Measurements from ENCODE around the gene ABCG1. TPM values are rescaled to one million over a fixed set of nuclear protein-coding genes. Genes with fewer than 3 reads are reported as not detected.

Gene ABCG1
- total and polyA plus RNA-seq, 11 donors: 3.3 to 25.3 (median 13.5) TPM

- ATAC-seq (peak in 3 of 4 donors; percentile 56 to 86 (median 78)), DNase-seq (peak in 4 of 5 donors; percentile 47 to 62 (median 56))
- WGBS, 4 donors: 40 to 52% (median 45%) methylated on average over 13 to 23 of the region's 23 CpGs
- TF ChIP-seq POLR2A (IDR thresholded peaks at IDR 0.05): no peak
- TF ChIP-seq, protein P1, sequence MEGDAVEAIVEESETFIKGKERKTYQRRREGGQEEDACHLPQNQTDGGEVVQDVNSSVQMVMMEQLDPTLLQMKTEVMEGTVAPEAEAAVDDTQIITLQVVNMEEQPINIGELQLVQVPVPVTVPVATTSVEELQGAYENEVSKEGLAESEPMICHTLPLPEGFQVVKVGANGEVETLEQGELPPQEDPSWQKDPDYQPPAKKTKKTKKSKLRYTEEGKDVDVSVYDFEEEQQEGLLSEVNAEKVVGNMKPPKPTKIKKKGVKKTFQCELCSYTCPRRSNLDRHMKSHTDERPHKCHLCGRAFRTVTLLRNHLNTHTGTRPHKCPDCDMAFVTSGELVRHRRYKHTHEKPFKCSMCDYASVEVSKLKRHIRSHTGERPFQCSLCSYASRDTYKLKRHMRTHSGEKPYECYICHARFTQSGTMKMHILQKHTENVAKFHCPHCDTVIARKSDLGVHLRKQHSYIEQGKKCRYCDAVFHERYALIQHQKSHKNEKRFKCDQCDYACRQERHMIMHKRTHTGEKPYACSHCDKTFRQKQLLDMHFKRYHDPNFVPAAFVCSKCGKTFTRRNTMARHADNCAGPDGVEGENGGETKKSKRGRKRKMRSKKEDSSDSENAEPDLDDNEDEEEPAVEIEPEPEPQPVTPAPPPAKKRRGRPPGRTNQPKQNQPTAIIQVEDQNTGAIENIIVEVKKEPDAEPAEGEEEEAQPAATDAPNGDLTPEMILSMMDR (IDR thresholded peaks at IDR 0.05): peak; percentile 31 to 68 (median 61)
- intact Hi-C loops (cut with DNase I): loop anchor here in 7 of 10 donors (5.0 to 10.0 kb wide), 4 partner anchors 107 to 193 kb away; no protein-coding TSS in a partner anchor
- Histone ChIP-seq H3K36me3 (no peaks in the 10 kb centered on the region), H3K4me3 (no peak overlapping the region), H3K27ac (no peak overlapping the region), H3K27me3 (peaks cover 0 to 26% (median 8%) of the 10 kb centered on the region in 9 donors), H3K9me3 (no peaks in the 10 kb centered on the region), H3K4me1 (peaks cover 0 to 6% (median 0%) of the 10 kb centered on the region in 12 donors)
Measured at GRCh38 chr21:42337830-42338728, 119.1 kb downstream of the ABCG1 start.

DNA sequence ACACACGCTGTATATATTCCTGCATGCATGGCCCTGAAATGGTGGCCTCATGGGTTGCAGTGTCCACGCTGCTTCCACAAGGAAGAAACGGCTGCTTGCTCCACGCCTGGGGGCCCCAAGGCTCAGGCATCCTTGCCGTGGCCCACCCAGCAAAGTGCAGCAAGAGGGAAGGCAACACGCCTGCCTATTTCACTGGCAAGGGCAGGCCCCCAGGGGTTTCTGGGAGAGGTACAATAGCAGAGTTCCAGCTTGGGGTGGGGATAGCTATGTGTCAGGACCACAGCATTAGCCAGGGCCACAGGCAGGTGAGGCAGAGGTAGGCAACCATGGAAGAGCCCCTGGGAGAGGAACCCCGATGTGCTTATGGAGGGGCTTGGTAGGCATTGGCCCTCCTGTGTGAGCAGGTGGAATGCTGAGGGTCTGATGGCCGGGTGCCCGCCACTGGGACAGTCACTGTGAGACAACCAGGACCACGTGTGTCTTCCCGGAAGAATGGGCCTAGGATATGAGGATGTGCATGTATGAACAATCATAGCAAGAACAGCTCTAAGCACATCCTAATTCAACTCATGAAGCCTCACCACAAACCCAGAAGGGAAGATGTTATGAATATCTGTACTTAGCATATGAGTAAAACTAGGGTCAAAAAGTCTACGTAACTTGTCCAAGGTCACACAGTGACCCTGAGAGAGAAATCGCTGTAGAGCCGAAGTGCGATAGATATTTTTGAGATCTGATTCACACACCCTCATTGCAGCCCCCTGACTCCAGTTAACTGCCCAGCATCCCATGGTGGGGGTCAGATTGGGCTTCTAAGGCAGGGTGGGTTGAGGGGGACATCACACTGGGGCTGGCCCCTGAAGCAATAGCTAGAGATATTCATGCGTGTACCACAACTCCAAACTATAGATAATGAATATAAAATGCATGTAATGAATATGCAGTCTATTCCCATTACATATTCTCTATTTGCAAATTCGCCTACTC, 120.1 kb downstream of the ABCG1 start:
- H3K36me3 ChIP-seq: no peaks in the 10 kb centered on the region
- 93 to 95% (median 94%) methylated on average over 13 to 17 of the region's 17 CpGs for WGBS, 4 donors
- intact Hi-C loops (cut with DNase I): loop anchor here in 7 of 10 donors (5.0 to 10.0 kb wide), 4 partner anchors 106 to 194 kb away; no protein-coding TSS in a partner anchor
- no peak for ATAC-seq
- H3K4me3 ChIP-seq: no peak overlapping the region
- H3K9me3 ChIP-seq: no peaks in the 10 kb centered on the region
- no peak for DNase-seq
- H3K27ac ChIP-seq: no peak overlapping the region
- peaks cover 0 to 25% (median 4%) of the 10 kb centered on the region in 9 donors for H3K27me3 ChIP-seq
- H3K4me1 ChIP-seq: peaks cover 0 to 6% (median 0%) of the 10 kb centered on the region in 12 donors
- TF ChIP-seq POLR2A (IDR thresholded peaks at IDR 0.05): no peak
- TF ChIP-seq, protein P1 (IDR thresholded peaks at IDR 0.05): no peak

DNA sequence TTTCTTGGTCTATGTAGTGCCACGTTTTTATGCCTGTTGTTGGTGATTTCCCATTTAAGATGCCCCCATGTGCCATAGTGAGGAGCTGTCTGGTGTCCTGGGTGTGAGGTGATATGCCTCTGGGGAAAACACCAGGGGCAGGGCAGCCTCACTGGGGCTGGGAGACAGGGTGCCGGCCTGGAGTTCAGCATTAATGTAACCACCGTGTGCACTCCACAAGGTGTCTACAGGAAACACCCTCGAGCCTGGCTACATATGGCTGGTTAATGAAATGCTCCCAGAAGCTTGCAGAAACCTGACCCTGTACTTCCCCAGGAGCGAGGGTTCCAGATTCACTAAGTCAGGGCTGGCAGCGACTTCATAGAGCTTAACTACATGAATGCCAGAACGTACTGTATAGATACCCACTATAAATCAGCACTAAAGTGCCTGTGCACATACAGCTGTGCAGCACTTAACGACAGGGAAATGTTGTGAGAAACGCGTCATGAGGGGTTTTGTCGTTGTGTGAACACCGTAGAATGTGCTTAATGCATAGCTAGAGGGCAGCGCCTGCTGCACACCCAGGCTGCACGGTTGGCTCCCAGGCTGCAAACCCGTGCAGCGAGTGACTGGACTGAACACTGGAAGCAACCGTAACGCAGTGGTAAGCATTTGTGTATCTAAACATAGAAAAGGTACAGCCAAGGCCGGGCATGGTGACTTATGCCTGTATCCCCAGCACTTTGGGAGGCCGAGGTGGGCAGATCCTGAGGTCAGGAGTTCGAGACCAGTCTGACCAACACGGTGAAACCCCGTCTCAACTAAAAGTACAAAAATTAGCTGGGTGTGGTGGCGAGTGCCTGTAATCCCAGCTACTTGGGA, 121.5 kb downstream of the ABCG1 start:
- Histone ChIP-seq H3K36me3 (no peaks in the 10 kb centered on the region), H3K27me3 (peaks cover 0 to 12% (median 0%) of the 10 kb centered on the region in 9 donors), H3K27ac (no peak overlapping the region), H3K4me3 (no peak overlapping the region), H3K9me3 (no peaks in the 10 kb centered on the region), H3K4me1 (peaks cover 0 to 6% (median 0%) of the 10 kb centered on the region in 12 donors)
- no peak for DNase-seq
- no peak for TF ChIP-seq POLR2A (IDR thresholded peaks at IDR 0.05)
- TF ChIP-seq, protein P1 (IDR thresholded peaks at IDR 0.05): no peak
- WGBS, 4 donors: 86 to 90% (median 87%) methylated on average over 21 to 24 of the region's 24 CpGs
- ATAC-seq: no peak
- intact Hi-C loops (cut with DNase I): loop anchor here in 1 of 10 donors (10.0 kb wide), 1 partner anchor 186 kb away; no protein-coding TSS in a partner anchor

Measured in heart left ventricle (tissue), 16 donors.